Peyer's patch (tissue), 4 donors: ENCODE data around the gene THRAP3. TPM values are rescaled to one million over a fixed set of nuclear protein-coding genes. Genes with fewer than 3 reads are reported as not detected.
A peak's percentile ranks its signal among the peaks of the same experiment; 100 is the strongest.
"Not testable (repeated sequence)": the region's sequence is repeated elsewhere in the genome, so short reads cannot be mapped to it uniquely, and the experiment has no call there.

ENCODE experiments used
- DNase-seq, 3 donors: peaks; one replicate each; pipeline ENCODE4 v3.0.0-alpha.2; 2017 to 2019
- H3K27ac ChIP-seq, 4 donors: fragments of 200-600 bp; sonication (generic); one replicate each; pipeline ENCODE4 v1.5.1; 2016 to 2019
- H3K27me3 ChIP-seq, 2 donors: fragments of 200-600 bp; sonication (generic); one replicate each; pipeline ENCODE4 v1.5.1; 2019
- H3K36me3 ChIP-seq, 3 donors: fragments of 200-600 bp; sonication (generic); one replicate each; pipeline ENCODE4 v1.5.1; 2016 to 2019
- H3K4me1 ChIP-seq, 4 donors: fragments of 200-600 bp; sonication (generic); one replicate each; pipeline ENCODE4 v1.5.1; 2016 to 2019
- H3K4me3 ChIP-seq, 4 donors: fragments of 200-600 bp; sonication (generic); 1 replicate in 3 of 4; 2 replicates in 1 of 4; pipeline ENCODE4 v1.5.1; 2016 to 2019; ENCODE audit warnings: mild to moderate bottlenecking in 1 of 4
- H3K9me3 ChIP-seq, 4 donors: fragments of 200-600 bp; sonication (generic); one replicate each; pipeline ENCODE4 v1.5.1; 2016 to 2019; ENCODE audit warnings: mild to moderate bottlenecking in 1 of 4
- POLR2A ChIP-seq, 2 donors: fragments of 450-650 bp; IDR thresholded peaks; one replicate each; pipeline ENCODE4 v1.5.1; 2017; ENCODE audit warnings: antibody characterized with exemption in 2 of 2, mild to moderate bottlenecking in 2 of 2, moderate library complexity in 2 of 2
- total RNA-seq, 4 donors: library from RNA; depleted of rRNA; stranded (reverse); fragments of >200 nt; gene quantifications; one replicate each; pipeline ENCODE4 v1.1.0, GENCODE V29; 2016
- TF ChIP-seq, protein P1 (sequence below), 6 experiments: fragments of 450-650 bp in 4 of 6; fragments of 200-600 bp in 2 of 6; sonication (generic) in 1 of 6; IDR thresholded peaks; one replicate each; pipeline ENCODE4 v1.5.1; 2017 to 2019; ENCODE audit warnings: antibody characterized with exemption in 6 of 6, mild to moderate bottlenecking in 3 of 6, moderate library complexity in 1 of 6

The THRAP3 gene
- total RNA-seq, 4 donors from 2014 or later = 49.5 to 99.0 (median 64.4) TPM

DNA sequence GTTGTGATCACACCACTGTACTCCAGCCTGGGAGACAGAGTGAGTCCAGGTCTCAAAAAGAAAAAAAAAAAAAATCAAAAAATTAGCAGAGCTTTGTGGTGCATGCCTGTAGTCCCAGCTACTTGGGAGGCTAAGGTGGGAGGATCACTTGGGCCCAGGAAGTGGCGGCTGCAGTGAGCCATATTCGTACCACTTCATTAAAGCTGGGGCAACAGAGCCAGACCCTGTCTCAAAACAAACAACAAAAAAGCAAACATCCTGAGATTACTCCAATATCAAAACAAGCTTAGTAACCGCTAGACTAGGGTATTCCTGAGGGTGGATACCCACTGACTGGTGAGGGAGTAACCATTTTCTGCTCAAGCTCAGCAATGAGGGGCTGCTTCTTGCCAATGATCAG lies 12.9 kb upstream of the THRAP3 start:
- Histone ChIP-seq H3K27ac (no peak overlapping the region), H3K4me3 (no peak overlapping the region), H3K4me1 (no peaks in the 10 kb centered on the region), H3K36me3 (no peaks in the 10 kb centered on the region), H3K27me3 (no peaks in the 10 kb centered on the region), H3K9me3 (no peaks in the 10 kb centered on the region)
- no peak for TF ChIP-seq POLR2A (IDR thresholded peaks at IDR 0.05)
- TF ChIP-seq, protein P1, sequence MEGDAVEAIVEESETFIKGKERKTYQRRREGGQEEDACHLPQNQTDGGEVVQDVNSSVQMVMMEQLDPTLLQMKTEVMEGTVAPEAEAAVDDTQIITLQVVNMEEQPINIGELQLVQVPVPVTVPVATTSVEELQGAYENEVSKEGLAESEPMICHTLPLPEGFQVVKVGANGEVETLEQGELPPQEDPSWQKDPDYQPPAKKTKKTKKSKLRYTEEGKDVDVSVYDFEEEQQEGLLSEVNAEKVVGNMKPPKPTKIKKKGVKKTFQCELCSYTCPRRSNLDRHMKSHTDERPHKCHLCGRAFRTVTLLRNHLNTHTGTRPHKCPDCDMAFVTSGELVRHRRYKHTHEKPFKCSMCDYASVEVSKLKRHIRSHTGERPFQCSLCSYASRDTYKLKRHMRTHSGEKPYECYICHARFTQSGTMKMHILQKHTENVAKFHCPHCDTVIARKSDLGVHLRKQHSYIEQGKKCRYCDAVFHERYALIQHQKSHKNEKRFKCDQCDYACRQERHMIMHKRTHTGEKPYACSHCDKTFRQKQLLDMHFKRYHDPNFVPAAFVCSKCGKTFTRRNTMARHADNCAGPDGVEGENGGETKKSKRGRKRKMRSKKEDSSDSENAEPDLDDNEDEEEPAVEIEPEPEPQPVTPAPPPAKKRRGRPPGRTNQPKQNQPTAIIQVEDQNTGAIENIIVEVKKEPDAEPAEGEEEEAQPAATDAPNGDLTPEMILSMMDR (IDR thresholded peaks at IDR 0.05) = no peak
- no peak for DNase-seq

DNA sequence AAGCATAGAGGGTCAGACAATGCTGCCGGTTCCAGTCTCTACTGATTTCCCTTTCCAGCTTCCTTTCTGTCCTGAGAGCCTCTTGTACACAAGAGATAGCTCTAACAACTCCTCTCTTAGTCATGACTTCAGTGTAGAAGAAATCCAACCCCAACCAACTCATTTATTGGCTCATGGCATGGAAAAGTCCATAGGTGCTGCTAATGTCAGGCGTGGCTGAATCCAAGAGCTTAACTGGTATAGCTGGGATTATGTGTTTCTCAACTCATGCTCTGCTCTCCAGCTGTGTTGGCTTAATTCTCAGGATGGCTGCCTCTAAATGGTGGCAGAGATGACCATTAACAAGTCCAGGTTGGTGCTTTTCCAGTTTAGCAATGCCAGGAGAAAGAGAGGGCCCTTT lies 12.4 kb upstream of the THRAP3 start:
- H3K9me3 ChIP-seq = no peaks in the 10 kb centered on the region
- TF ChIP-seq, protein P1 (IDR thresholded peaks at IDR 0.05) = no peak
- TF ChIP-seq POLR2A (IDR thresholded peaks at IDR 0.05) = no peak
- DNase-seq = no peak
- no peaks in the 10 kb centered on the region for H3K36me3 ChIP-seq
- no peak overlapping the region for H3K27ac ChIP-seq
- no peaks in the 10 kb centered on the region for H3K27me3 ChIP-seq
- no peak overlapping the region for H3K4me3 ChIP-seq
- H3K4me1 ChIP-seq = no peaks in the 10 kb centered on the region

DNA sequence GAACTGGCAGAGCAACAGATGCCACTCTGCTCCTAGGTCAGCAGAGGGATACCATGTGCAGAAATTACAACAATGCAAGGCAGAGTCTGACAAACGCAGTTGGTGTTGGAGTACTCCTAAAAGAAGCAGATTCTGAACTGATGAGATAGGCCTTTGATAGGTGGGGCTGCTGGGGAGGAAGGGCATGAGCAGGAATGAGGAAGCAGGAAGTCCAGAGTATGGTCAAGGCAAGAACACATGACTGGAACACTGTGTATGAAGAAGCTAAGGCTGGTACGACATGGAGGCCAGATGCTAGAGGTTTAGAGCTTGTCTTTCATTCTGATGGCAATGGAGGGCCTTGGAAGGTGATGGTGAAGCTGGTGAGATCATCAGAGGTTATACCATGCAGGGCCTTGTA lies 11.5 kb upstream of the THRAP3 start:
- Histone ChIP-seq H3K4me3 (no peak overlapping the region), H3K27ac (no peak overlapping the region), H3K27me3 (no peaks in the 10 kb centered on the region), H3K9me3 (no peaks in the 10 kb centered on the region), H3K4me1 (no peaks in the 10 kb centered on the region), H3K36me3 (no peaks in the 10 kb centered on the region)
- DNase-seq = no peak
- TF ChIP-seq POLR2A (IDR thresholded peaks at IDR 0.05) = no peak
- TF ChIP-seq, protein P1 (IDR thresholded peaks at IDR 0.05) = no peak

DNA sequence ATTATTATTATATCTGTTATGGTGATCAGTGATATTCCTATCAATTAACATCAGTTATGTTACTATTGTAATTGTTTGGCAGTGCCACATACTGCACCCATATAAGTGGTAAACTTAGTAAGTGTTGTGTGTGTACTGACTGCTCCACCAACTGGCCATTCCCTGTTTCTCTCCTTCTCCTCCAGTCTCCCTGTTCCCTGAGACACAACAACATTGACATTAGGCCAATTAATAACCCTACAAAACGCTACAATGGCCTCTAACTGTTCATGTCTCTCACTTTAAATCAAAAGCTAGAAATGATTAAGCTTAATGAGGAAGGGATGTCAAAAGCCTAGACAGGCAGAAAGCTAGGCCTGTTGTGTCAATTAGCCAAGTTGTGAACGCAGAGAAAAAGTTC lies 6.6 kb upstream of the THRAP3 start:
- H3K36me3 ChIP-seq = no peaks in the 10 kb centered on the region
- DNase-seq = no peak
- H3K27me3 ChIP-seq = no peaks in the 10 kb centered on the region
- no peak for TF ChIP-seq POLR2A (IDR thresholded peaks at IDR 0.05)
- TF ChIP-seq, protein P1 (IDR thresholded peaks at IDR 0.05) = peak in 1 of 6 experiments; percentile 5
- no peak overlapping the region for H3K4me3 ChIP-seq
- H3K9me3 ChIP-seq = no peaks in the 10 kb centered on the region
- peaks cover 0 to 4% (median 0%) of the 10 kb centered on the region in 4 donors for H3K4me1 ChIP-seq
- H3K27ac ChIP-seq = no peak overlapping the region

DNA sequence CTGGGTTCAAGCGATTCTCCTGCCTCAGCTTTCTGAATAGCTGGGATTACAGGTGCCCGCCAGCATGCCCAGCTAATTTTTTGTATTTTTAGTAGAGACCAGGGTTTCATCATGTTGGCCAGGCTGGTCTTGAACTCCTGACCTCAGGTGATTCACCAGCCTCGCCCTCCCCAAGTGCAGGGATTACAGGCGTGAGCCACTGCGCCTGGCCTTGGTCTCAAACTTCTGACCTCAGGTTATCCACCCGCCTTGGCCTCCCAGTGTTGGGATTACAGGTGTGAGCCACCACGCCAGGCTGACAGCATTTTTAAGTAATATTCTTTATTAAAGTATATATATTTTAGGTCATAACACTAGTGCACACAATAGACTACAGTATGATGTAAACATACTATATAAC lies 2.3 kb upstream of the THRAP3 start:
- not testable (repeated sequence) for DNase-seq, H3K27ac ChIP-seq
- peaks cover 0 to 30% (median 13%) of the 10 kb centered on the region in 4 donors for H3K4me1 ChIP-seq

DNA sequence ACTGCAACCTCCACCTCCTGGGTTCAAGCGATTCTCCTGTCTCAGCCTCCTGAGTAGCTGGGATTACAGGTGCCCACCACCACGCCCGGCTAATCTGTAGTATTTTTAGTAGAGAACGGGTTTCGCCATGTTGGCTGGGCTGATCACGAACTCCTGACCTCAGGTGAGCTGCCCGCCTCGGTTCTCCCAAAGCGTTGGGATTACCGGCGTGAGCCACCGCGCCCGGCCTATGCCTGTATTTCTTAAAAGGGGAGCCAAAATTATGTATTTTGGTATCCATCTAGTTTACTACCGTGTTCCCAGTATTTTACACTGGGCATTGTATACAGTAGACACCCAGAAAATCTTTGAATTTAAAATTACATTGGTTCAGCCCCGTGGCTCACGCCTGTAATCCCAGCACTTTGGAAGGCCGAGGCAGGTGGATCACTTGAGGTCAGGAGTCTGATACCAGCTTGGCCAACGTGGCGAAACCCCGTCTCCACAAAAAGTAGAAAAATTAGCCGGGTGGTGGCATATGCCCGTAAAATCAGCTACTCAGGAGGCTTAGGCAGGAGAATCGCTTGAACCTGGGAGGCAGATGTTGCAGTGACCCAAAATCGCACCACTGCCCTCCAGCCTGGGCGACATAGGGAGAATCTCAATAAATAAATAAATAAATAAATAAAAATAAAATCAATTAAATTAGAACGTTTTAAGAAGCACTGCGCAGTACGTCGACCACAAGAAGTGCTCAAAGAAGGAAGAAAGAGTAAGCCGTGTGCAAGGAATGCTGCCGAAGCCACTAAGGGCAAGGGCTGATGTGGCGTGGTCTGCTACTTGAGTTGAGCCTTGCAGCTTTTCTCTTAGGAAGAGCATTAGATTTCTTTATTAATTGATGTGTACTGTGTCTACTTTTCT lies 1.5 kb upstream of the THRAP3 start:
- H3K27me3 ChIP-seq = no peaks in the 10 kb centered on the region
- H3K27ac ChIP-seq = peak overlapping the region; percentile 89 to 95 (median 92)
- H3K36me3 ChIP-seq = peaks cover 0 to 6% (median 0%) of the 10 kb centered on the region in 3 donors
- H3K4me3 ChIP-seq = peak overlapping the region; percentile 67 to 98 (median 75)
- no peak for DNase-seq
- TF ChIP-seq, protein P1 (IDR thresholded peaks at IDR 0.05) = no peak
- TF ChIP-seq POLR2A (IDR thresholded peaks at IDR 0.05) = no peak
- H3K9me3 ChIP-seq = no peaks in the 10 kb centered on the region
- peaks cover 0 to 34% (median 13%) of the 10 kb centered on the region in 4 donors for H3K4me1 ChIP-seq

More for the DNA sequence above, 2.3 kb upstream of the THRAP3 start:
- not testable (repeated sequence) for H3K4me3 ChIP-seq, H3K36me3 ChIP-seq, H3K9me3 ChIP-seq, H3K27me3 ChIP-seq
